NCI-H1048 (cell line): ENCODE data around the gene BET1L.
"Not testable (repeated sequence)": the region's sequence is repeated elsewhere in the genome, so short reads cannot be mapped to it uniquely, and the experiment has no call there.

Experiments used
- DNase-seq: peaks from one replicate; lab custom pipeline; 2025; lab: John Stamatoyannopoulos, UW

BET1L gene

GRCh38 chr11:227824-228379 is 20.7 kb upstream of the BET1L start:
- DNase-seq, result no peak

- no peak for DNase-seq
These were observed 18.7 kb upstream of the BET1L start for GRCh38 chr11:225734-226453.

- no peak for DNase-seq
These were observed 17.2 kb upstream of the BET1L start for GRCh38 chr11:224424-224823.

DNA sequence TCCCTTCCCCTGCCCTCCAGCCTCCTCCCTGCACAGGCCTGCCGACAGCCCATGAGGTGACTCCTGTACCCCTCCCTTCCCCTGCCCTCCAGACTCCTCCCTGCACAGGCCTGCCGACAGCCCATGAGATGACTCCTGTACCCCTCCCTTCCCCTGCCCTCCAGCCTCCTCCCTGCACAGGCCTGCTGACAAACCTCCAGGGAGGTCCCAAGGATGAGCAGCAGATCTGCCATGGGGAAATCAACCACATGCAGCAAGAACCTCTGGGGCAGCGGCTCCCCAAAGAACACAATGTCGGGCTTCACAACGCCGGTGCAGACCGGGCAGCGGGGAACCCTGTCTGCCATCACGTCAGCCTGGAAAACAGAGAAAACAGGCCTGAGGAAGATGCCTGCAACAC is 16.7 kb upstream of the BET1L start:
- DNase-seq, result no peak

GRCh38 chr11:223026-223789 is 16.0 kb upstream of the BET1L start:
- DNase-seq, result no peak

DNA sequence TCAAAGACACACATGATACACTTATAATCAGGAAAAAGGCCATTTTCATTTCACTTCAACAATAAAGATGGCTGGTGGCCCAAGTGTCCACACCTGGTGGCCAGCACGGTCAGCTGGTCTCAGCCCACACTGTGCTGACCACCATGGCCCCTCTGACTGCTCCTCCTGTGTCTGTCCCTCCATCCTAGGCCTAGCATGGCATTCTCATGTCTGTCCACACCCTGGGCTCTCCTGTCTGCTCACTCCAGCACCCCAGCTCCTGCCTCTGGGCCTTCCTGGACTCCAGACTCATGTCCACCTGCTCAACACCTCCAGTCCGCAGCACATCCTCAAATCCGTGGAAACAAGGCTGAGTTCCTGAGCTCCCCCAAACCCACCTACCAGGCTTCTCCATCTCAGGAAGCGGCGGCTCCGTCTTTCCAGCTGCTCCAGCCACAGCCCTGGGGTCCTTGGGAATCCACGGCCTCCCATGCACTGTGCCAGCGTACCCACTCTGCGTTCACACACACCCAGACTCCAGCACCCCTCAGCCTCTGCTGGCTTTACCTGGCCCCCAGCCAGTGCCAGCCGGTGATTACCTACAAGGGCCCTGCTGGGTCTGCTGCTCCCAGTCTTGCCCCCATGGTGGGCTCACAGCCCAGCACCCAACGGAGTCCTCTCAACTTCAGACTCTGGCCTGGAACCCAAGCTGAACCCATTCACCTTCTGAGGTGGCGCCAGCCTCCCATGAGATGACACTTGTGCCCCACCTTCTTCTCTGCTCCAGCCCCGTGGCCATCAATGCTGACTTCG is 15.0 kb upstream of the BET1L start:
- DNase-seq, result no peak

DNA sequence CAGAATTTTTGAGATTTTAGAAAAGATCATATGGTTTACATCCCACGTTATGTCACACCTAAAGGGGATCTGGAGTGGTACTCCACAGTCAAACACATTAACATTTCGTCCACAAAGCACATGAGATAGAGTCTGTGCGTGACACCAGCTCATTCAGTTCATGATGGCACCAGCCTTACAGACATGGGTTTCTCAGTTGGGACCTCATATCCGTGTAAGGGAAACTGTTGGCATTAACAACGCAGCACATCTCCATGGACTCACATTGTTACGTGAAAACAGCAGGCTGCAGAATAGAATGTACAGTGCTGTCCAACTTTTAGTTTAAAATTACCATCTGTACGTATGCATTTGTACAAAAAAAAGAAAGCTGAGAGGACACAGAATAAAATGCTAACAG is 14.3 kb upstream of the BET1L start:
- no peak for DNase-seq

DNA sequence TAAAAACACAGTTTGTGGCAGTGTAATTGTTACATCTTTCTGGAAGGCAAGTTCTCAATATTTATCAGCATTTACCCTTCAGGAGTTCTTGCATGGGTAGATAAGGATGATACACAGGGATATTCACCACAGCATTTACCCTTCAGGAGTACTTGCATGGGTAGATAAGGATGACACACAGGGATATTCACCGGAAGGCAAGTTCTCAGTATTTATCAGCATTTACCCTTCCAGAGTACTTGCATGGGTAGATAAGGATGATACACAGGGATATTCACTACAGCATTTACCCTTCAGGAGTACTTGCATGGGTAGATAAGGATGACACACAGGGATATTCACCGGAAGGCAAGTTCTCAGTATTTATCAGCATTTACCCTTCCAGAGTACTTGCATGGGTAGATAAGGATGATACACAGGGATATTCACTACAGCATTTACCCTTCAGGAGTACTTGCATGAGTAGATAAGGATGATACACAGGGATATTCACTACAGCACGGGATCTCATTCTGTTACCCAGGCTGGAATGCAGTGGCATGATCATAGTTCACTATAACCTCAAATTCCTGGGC is 13.5 kb upstream of the BET1L start:
- not testable (repeated sequence) for DNase-seq

DNA sequence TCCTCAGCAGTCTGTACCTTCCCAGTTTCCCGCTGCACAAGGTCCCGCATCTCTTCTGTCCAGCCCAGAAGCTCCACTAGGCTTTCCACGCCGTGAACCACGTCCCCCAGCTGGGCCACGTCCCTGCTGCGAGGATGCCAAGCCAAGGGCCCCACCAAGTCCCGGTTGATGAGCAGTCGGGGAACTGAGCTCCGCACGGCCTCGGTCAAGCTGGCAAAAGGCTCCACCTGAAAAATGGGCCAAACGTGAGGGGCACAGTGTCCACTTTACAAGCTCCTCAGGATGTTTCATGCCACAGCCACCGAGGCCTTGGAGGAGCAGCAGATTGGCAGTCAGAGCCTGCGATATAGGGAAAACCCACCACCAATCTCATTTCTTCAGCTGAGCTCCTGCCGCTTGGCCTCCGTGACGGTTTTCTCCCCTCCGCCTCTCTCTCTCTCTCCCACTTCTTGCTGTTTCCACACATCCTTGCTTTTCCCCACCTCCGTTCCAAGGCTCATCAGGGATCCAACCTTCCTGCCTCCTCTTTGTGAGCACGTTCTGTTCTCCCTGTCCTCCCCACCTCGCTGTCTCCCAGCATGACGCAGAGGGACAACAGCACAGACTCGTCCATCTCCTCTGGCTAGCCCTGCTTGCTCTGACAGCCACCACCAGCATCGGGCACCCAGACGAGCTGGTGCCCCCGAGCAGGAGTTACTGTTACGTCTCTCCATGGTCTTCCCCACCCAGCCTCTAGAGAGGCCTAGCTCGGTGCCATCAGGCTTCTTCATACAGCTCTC is 11.8 kb upstream of the BET1L start:
- DNase-seq, result no peak

DNA sequence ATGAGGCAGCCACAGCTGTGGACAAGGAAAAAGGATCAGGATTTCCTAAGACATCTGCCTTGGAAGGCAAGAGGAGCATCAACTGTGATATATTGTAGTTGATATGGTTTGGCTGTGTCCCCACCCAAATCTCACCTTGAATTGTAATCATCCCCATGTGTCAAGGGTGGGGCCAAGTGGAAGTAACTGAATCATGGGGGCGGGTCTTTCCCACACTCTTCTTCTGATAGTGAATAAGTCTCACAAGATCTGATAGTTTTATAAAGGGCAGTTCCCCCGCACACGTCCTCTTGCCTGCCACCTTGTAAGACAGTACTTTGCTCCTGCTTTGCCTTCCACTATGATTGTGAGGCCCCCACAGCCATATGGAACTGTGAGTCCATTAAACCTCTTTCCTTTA is 10.5 kb upstream of the BET1L start:
- no peak for DNase-seq

DNA sequence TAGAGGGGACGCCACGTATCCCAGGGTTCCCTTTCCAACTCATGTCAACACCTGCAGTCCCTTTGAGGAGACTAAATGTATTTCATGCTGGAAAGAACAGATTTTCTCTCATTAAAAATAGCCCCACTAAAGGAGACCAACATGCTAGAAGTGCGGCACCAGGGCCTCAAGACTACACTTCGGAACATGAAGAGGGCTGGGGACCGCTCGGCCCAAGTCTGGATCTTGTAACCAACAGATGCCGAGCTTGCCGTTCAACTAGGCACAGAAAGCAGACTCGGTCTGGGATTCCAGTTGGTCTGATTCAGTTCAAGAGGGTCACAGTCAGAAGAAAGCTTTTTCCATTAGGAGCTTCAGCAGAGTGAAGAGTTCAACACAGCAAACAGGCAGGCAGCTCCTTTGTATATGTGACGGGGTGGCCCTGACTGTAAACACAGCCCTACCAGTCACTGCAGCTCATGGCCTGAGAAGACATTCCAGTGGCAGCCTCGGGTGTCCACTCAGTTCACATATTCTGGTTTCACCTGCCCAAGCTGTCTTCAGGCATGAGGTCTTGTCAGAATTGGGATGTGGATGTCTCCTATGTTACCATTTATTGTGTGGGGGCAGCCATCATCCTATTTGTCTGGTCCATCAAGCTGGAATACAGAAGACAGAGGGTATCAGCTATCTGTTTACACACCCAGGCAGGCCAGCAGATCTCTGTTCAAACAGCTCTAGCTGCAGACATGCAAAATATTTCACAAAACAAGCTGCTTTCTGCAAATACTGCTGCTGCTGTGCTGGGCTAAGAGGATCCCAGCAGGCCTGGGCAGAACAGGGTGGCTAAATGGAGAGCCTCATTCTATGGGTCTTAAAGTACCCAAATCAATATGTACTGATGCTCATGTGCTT is 9.1 kb upstream of the BET1L start:
- DNase-seq, result no peak

GRCh38 chr11:215581-216037 is 8.4 kb upstream of the BET1L start:
- no peak for DNase-seq

GRCh38 chr11:214083-214482 is 6.9 kb upstream of the BET1L start:
- DNase-seq, result no peak

GRCh38 chr11:213111-213510 is 5.9 kb upstream of the BET1L start:
- no peak for DNase-seq

GRCh38 chr11:212150-213100 is 5.2 kb upstream of the BET1L start:
- DNase-seq, result no peak

GRCh38 chr11:211741-212140 is 4.5 kb upstream of the BET1L start:
- DNase-seq, result no peak

GRCh38 chr11:211295-211694 is 4.1 kb upstream of the BET1L start:
- no peak for DNase-seq

DNA sequence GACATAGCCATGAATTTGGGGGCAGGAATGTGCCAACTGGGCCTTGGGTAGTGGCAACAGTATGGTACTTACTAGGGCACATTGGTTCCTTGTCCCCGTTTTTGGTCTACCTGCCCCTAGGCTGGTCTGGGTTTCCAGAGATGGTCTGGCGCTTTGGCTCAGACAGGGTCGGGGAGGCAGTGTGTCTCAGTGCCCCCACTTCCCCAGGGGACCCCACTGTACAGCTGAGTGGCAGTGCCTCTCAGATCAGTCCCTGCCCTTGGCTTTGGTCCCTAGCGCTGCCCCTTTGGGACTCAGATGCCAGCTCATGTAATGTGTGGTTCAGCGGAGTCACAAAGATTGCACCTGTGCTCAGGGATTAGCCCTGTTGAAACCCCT is 3.6 kb upstream of the BET1L start:
- no peak for DNase-seq

DNA sequence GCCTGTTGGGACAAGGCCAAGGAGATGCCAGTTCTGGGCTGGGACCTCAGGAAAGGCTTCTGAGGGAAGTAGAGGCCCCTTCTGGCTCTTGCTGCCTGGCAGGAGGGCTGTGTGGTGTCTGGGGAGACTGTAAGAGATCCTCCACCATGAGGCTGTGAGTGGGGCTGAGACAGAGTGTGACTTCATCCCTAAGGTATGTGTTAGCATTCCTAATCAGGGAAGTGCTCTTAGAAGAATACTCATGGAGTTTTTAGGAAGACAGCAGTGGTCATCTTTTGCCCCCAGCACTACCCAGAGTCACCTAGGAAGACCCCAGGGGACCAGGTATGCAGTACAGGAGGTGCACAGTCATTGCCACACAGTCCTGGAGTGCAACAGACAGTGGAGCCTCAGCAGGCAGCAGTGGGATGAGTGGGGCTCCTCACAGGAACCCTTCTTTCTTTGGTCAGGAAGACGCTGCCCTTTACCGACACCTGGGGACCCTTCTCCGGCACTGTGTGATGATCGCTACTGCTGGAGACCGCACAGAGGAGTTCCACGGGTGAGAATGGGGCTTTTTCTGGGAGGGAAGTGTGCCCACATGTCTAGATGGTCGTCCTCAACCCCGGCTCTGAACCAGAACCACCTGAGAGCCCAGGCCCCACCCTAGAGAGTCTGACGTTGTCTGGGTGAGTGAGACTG is 3.1 kb upstream of the BET1L start:
- DNase-seq, result no peak
